Gastrocnemius medialis (tissue), 4 donors: ENCODE results near the gene CRYGN.

Experiments used
- CTCF ChIP-seq, 5 experiments: fragments of 450-650 bp in 3 of 5; fragments of 200-600 bp in 2 of 5; sonication (generic) in 2 of 5; IDR thresholded peaks in 4 of 5; conservative IDR thresholded peaks in 1 of 5; 1 replicate in 4 of 5; 2 replicates in 1 of 5; pipeline ENCODE4 v1.5.1; 2016 to 2019; ENCODE audit warnings: antibody characterized with exemption in 5 of 5, mild to moderate bottlenecking in 3 of 5, moderate library complexity in 3 of 5
- POLR2A ChIP-seq, 2 donors: fragments of 450-650 bp; IDR thresholded peaks; one replicate each; pipeline ENCODE4 v1.6.1; 2017; ENCODE audit warnings: antibody characterized with exemption in 2 of 2, mild to moderate bottlenecking in 2 of 2, moderate library complexity in 2 of 2

GRCh38 chr7:151408839-151409666, 30.9 kb downstream of the CRYGN start:
- TF ChIP-seq CTCF (IDR thresholded peaks at IDR 0.05 in 4 of 5, conservative IDR thresholded peaks at IDR 0.05 in 1 of 5) (no peak), POLR2A (IDR thresholded peaks at IDR 0.05) (no peak)
